Measurements from ENCODE around the gene PTPN11. TPM values are rescaled to one million over a fixed set of nuclear protein-coding genes. Genes with fewer than 3 reads are reported as not detected.

PTPN11 gene
- polyA plus RNA-seq, 1 donor (not counting 4 experiments of a cell fraction or from before 2014, with no cell fraction given), result 95.3 TPM

GRCh38 chr12:112551681-112552080, 132.9 kb downstream of the PTPN11 start:
- dilution Hi-C loops (cut with MboI; ENCODE audit: extremely low pct_ligation_motif_present, low sequenced_read_pairs), result no loop called here
- H3K79me2 ChIP-seq (ENCODE audit: control insufficient read depth, insufficient read depth, low read length), result no peaks in the 10 kb centered on the region
- no peak overlapping the region for H3K27ac ChIP-seq (ENCODE audit: control insufficient read depth, insufficient read depth, low read length)
- no peak overlapping the region for H3K4me3 ChIP-seq (ENCODE audit: control insufficient read depth in 2 of 3, extremely low read depth in 1 of 3, insufficient read depth in 2 of 3, low read depth in 1 of 3, low read length in 3 of 3)
- no peaks in the 10 kb centered on the region for H4K20me1 ChIP-seq (ENCODE audit: control insufficient read depth, extremely low read depth, insufficient read depth, low read length)
- no peak overlapping the region for H3K4me2 ChIP-seq (ENCODE audit: control insufficient read depth, extremely low read depth, insufficient read depth, low read depth, low read length)
- H3K9me1 ChIP-seq (ENCODE audit: control insufficient read depth, extremely low read depth, insufficient read depth, low read length), result no peaks in the 10 kb centered on the region
- H2AFZ ChIP-seq (ENCODE audit: control insufficient read depth, low read length), result no peak overlapping the region
- FAIRE-seq, result no peak
- H3K4me1 ChIP-seq (ENCODE audit: control insufficient read depth, extremely low read depth, insufficient read depth, low read length), result no peaks in the 10 kb centered on the region
- no peak for DNase-seq (ENCODE audit: low read depth, low spot score)
- TF ChIP-seq CTCF (optimal IDR thresholded peaks at IDR 0.05 in 1 of 3, IDR thresholded peaks at IDR 0.05 in 1 of 3, conservative IDR thresholded peaks at IDR 0.05 in 1 of 3; ENCODE audit: extremely low read depth in 1 of 3, insufficient read depth in 2 of 3, low read length in 3 of 3), result no peak
- no peak for TF ChIP-seq EZH2 (IDR thresholded peaks at IDR 0.05; ENCODE audit: low read length)
- H3K27me3 ChIP-seq (ENCODE audit: control insufficient read depth, extremely low read depth, insufficient read depth, low read length), result no peaks in the 10 kb centered on the region
- no peaks in the 10 kb centered on the region for H3K9me3 ChIP-seq (ENCODE audit: control insufficient read depth, low read depth, low read length)
- no peaks in the 10 kb centered on the region for H3K36me3 ChIP-seq (ENCODE audit: control insufficient read depth in 2 of 2, extremely low read depth in 1 of 2, insufficient read depth in 2 of 2, low read length in 2 of 2)
- no peak overlapping the region for H3K9ac ChIP-seq (ENCODE audit: control insufficient read depth, extremely low read depth, insufficient read depth, low read length)

- DNase-seq (ENCODE audit: low read depth, low spot score) (no peak), FAIRE-seq (no peak)
- no peak overlapping the region for H2AFZ ChIP-seq (ENCODE audit: control insufficient read depth, low read length)
- H3K9me1 ChIP-seq (ENCODE audit: control insufficient read depth, extremely low read depth, insufficient read depth, low read length), result no peaks in the 10 kb centered on the region
- no peaks in the 10 kb centered on the region for H3K79me2 ChIP-seq (ENCODE audit: control insufficient read depth, insufficient read depth, low read length)
- H3K9ac ChIP-seq (ENCODE audit: control insufficient read depth, extremely low read depth, insufficient read depth, low read length), result no peak overlapping the region
- no peaks in the 10 kb centered on the region for H3K36me3 ChIP-seq (ENCODE audit: control insufficient read depth in 2 of 2, extremely low read depth in 1 of 2, insufficient read depth in 2 of 2, low read length in 2 of 2)
- H4K20me1 ChIP-seq (ENCODE audit: control insufficient read depth, extremely low read depth, insufficient read depth, low read length), result no peaks in the 10 kb centered on the region
- TF ChIP-seq EZH2 (IDR thresholded peaks at IDR 0.05; ENCODE audit: low read length), result no peak
- dilution Hi-C loops (cut with MboI; ENCODE audit: extremely low pct_ligation_motif_present, low sequenced_read_pairs), result no loop called here
- H3K9me3 ChIP-seq (ENCODE audit: control insufficient read depth, low read depth, low read length), result no peaks in the 10 kb centered on the region
- H3K27ac ChIP-seq (ENCODE audit: control insufficient read depth, insufficient read depth, low read length), result no peak overlapping the region
- H3K4me1 ChIP-seq (ENCODE audit: control insufficient read depth, extremely low read depth, insufficient read depth, low read length), result no peaks in the 10 kb centered on the region
- no peak overlapping the region for H3K4me2 ChIP-seq (ENCODE audit: control insufficient read depth, extremely low read depth, insufficient read depth, low read depth, low read length)
- no peak overlapping the region for H3K4me3 ChIP-seq (ENCODE audit: control insufficient read depth in 2 of 3, extremely low read depth in 1 of 3, insufficient read depth in 2 of 3, low read depth in 1 of 3, low read length in 3 of 3)
- no peaks in the 10 kb centered on the region for H3K27me3 ChIP-seq (ENCODE audit: control insufficient read depth, extremely low read depth, insufficient read depth, low read length)
These were observed 137.0 kb downstream of the PTPN11 start for GRCh38 chr12:112555621-112556233.
